Esophagus muscularis mucosa (tissue), 4 donors: ENCODE measurements around the gene SLC10A4.

Experiments used
- EP300 ChIP-seq: sonication (generic); formaldehyde crosslinking; IDR thresholded peaks from one replicate; pipeline ENCODE4 v1.6.1; 2017; ENCODE audit warnings: antibody characterized with exemption
- POLR2A ChIP-seq: fragments of 450-650 bp; IDR thresholded peaks from one replicate; pipeline ENCODE4 v1.6.1; 2017; ENCODE audit warnings: antibody characterized with exemption, moderate library complexity, mild to moderate bottlenecking, low read depth
- POLR2AphosphoS5 ChIP-seq, 2 donors: sonication (generic); formaldehyde crosslinking; IDR thresholded peaks; one replicate each; pipeline ENCODE4 v1.6.1; 2017; ENCODE audit warnings: antibody characterized with exemption in 2 of 2
- TF ChIP-seq, protein P1 (sequence below), 3 experiments: fragments of 200-600 bp in 2 of 3; fragments of 450-650 bp in 1 of 3; sonication (generic) in 2 of 3; IDR thresholded peaks; one replicate each; pipeline ENCODE4 v1.5.1; 2017 to 2019; ENCODE audit warnings: antibody characterized with exemption in 3 of 3, mild to moderate bottlenecking in 2 of 3, moderate library complexity in 1 of 3

DNA sequence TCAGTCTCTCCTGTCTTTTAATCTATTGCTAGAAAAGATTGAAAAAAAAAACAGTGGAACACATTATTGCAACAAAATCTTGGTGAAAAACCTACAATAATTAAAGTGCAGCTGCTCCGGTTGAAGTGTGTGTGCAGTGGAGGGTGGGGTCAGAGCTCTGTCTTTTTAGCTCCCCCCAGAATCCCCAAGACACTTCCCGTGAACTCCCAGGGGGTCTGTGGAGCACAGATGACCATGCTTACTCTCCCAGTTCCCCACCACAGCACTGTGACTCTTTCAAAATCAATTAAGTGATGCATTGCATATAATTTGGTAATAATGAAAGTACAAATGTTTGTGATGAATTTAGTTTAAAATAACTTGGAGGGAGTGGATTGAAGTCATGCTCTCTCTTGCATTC, 15.7 kb upstream of the SLC10A4 start:
- TF ChIP-seq POLR2A (no peak), POLR2AphosphoS5 (IDR thresholded peaks at IDR 0.05) (no peak), EP300 (no peak)
- TF ChIP-seq, protein P1, sequence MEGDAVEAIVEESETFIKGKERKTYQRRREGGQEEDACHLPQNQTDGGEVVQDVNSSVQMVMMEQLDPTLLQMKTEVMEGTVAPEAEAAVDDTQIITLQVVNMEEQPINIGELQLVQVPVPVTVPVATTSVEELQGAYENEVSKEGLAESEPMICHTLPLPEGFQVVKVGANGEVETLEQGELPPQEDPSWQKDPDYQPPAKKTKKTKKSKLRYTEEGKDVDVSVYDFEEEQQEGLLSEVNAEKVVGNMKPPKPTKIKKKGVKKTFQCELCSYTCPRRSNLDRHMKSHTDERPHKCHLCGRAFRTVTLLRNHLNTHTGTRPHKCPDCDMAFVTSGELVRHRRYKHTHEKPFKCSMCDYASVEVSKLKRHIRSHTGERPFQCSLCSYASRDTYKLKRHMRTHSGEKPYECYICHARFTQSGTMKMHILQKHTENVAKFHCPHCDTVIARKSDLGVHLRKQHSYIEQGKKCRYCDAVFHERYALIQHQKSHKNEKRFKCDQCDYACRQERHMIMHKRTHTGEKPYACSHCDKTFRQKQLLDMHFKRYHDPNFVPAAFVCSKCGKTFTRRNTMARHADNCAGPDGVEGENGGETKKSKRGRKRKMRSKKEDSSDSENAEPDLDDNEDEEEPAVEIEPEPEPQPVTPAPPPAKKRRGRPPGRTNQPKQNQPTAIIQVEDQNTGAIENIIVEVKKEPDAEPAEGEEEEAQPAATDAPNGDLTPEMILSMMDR (IDR thresholded peaks at IDR 0.05), result no peak
